ENCODE results near the gene AOC1.

The AOC1 gene

DNA sequence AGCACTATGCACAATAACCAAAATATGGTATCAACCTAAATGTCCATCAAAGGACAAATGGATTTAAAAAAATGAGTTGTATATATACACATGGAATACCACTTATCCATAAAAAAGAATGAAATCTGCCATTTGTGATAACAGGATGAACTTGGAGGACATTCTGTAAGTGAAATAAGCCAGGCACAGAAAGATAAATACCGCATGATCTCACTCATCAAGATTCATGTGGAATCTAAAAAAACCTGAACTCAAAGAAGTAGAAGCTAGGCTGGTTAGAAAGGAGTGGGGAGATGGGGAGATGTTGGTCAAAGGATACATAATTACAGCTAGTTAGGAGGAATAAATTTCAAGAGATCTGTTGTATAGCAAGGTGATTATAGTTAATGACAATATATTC is 17.3 kb upstream of the AOC1 start:
- H3K9me3 ChIP-seq (ENCODE audit: control insufficient read depth, insufficient read depth, low read depth, low read length), result no peaks in the 10 kb centered on the region
- no peaks in the 10 kb centered on the region for H3K36me3 ChIP-seq (ENCODE audit: control insufficient read depth in 2 of 2, insufficient read depth in 1 of 2, low read length in 2 of 2)
- H3K27ac ChIP-seq (ENCODE audit: extremely low read depth, low read depth, low read length), result no peak overlapping the region
- ChIA-PET POLR2A (no interaction called here), CTCF (interaction anchor here (0.6 to 0.7 kb wide), 2 partner anchors 118 to 151 kb away, joined by 3 to 4 read pairs; partner anchors contain the start of gene GIMAP1)
- no peaks in the 10 kb centered on the region for H3K4me1 ChIP-seq (ENCODE audit: control insufficient read depth, insufficient read depth, low read length)
- TF ChIP-seq ZNF37A (tag by site-specific recombination; IDR thresholded peaks at IDR 0.05), result no peak
- no peak for TF ChIP-seq ZFP69B (tag by site-specific recombination; IDR thresholded peaks at IDR 0.05)
- no peak for TF ChIP-seq SCRT2 (tag by site-specific recombination; IDR thresholded peaks at IDR 0.05)
- no peak for TF ChIP-seq ZNF701 (tag by site-specific recombination; IDR thresholded peaks at IDR 0.05)
- no peak for TF ChIP-seq ZNF2 (tag by site-specific recombination; IDR thresholded peaks at IDR 0.05)
- TF ChIP-seq ZNF837 (tag by site-specific recombination; IDR thresholded peaks at IDR 0.05), result no peak
- TF ChIP-seq KLF8 (tag by site-specific recombination; IDR thresholded peaks at IDR 0.05), result no peak
- TF ChIP-seq ZNF626 (tag by site-specific recombination; IDR thresholded peaks at IDR 0.05), result no peak
- H3K4me3 ChIP-seq (ENCODE audit: low read depth, low read length), result no peak overlapping the region

DNA sequence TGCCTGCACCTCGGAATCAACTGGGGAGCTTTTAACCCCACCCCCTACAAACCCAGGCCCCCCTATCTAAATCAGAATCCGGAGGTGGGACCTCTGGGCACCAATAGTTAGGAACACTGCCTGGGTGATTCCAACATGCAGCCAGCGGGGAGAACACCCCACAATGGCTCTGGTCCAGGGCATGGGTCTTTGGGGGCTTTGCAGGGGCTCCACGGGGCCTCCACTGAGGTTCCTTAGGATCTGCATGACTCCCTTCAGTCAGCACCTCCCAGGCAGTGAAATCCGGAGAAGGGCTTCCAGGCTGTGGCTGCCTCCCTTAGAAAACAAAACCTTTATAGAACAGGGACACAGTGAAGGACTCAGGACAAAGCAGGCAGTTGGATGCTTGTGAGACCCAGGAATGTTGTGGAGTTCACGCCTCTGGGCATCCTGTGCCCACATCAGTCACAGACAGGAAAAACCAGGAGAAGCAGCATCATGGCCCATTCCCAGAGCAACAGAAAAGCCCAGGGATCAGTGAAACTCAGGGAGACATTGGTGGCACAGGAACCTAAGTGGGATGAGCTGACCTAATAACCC is 16.5 kb upstream of the AOC1 start:
- no peaks in the 10 kb centered on the region for H3K4me1 ChIP-seq (ENCODE audit: control insufficient read depth, insufficient read depth, low read length)
- no peaks in the 10 kb centered on the region for H3K36me3 ChIP-seq (ENCODE audit: control insufficient read depth in 2 of 2, insufficient read depth in 1 of 2, low read length in 2 of 2)
- ChIA-PET POLR2A (no interaction called here), CTCF (no interaction called here)
- TF ChIP-seq HOXD13 (CRISPR knock-in tag; IDR thresholded peaks at IDR 0.05; ENCODE audit: borderline replicate concordance), result no peak
- no peaks in the 10 kb centered on the region for H3K9me3 ChIP-seq (ENCODE audit: control insufficient read depth, insufficient read depth, low read depth, low read length)
- H3K4me3 ChIP-seq (ENCODE audit: low read depth, low read length), result no peak overlapping the region
- H3K27ac ChIP-seq (ENCODE audit: extremely low read depth, low read depth, low read length), result no peak overlapping the region

DNA sequence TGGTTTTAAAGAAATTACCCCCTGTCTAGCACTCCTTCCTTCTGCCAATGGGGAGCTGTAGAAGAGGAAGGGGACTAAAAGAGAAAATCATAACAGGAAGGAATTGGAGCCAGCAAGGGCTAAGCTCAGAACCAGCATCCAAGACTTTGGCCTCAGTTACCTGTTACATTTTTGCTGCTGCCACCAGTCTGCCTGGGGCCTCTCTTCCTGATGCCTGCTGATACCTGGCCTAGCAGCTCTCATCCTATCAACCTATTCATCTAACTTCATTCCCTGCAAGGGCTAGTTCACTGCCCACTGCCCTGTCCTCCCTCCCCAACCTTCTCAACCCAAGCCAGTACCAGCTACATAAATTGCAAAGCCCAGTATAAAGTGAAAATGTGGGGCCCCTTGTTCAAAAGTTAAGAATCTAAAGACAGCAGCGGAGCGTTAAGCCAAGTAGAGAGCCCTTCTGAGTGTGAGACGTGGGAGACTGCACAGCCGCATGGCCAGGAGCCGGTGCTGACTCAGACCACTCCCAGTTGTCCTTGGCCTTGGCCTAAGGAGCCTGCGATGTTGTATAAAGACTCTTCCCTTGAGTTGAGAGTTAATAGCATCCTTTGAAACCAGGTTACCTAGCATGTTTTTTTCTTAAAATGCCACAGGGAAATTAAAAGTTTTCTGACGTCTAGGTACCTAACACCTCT is 13.2 kb upstream of the AOC1 start:
- no peak overlapping the region for H3K27ac ChIP-seq (ENCODE audit: extremely low read depth, low read depth, low read length)
- ChIA-PET POLR2A (no interaction called here), CTCF (no interaction called here)
- H3K36me3 ChIP-seq (ENCODE audit: control insufficient read depth in 2 of 2, insufficient read depth in 1 of 2, low read length in 2 of 2), result no peaks in the 10 kb centered on the region
- no peaks in the 10 kb centered on the region for H3K4me1 ChIP-seq (ENCODE audit: control insufficient read depth, insufficient read depth, low read length)
- H3K9me3 ChIP-seq (ENCODE audit: control insufficient read depth, insufficient read depth, low read depth, low read length), result no peaks in the 10 kb centered on the region
- no peak overlapping the region for H3K4me3 ChIP-seq (ENCODE audit: low read depth, low read length)
- TF ChIP-seq KLF7 (tag by site-specific recombination; IDR thresholded peaks at IDR 0.05; ENCODE audit: borderline replicate concordance) (no peak), REPIN1 (tag by site-specific recombination; IDR thresholded peaks at IDR 0.05; ENCODE audit: low read depth) (no peak), ZNF473 (tag by site-specific recombination; IDR thresholded peaks at IDR 0.05) (no peak), ZSCAN23 (tag by site-specific recombination; IDR thresholded peaks at IDR 0.05) (no peak), ZBTB7A (tag by site-specific recombination; IDR thresholded peaks at IDR 0.05; ENCODE audit: low read depth) (no peak), ZXDB (tag by site-specific recombination; IDR thresholded peaks at IDR 0.05) (no peak), ZFP69B (tag by site-specific recombination; IDR thresholded peaks at IDR 0.05) (no peak), FEZF1 (tag by site-specific recombination; IDR thresholded peaks at IDR 0.05) (no peak), ZNF146 (tag by site-specific recombination; IDR thresholded peaks at IDR 0.05) (no peak), ZBTB48 (tag by site-specific recombination; IDR thresholded peaks at IDR 0.05) (no peak), SETDB1 (IDR thresholded peaks at IDR 0.05; ENCODE audit: insufficient read length, low read length) (no peak), ZNF48 (tag by site-specific recombination; IDR thresholded peaks at IDR 0.05) (no peak), KLF8 (tag by site-specific recombination; IDR thresholded peaks at IDR 0.05) (no peak), ZNF660 (tag by site-specific recombination; IDR thresholded peaks at IDR 0.05) (no peak), WT1 (tag by site-specific recombination; IDR thresholded peaks at IDR 0.05) (no peak), ZNF266 (tag by site-specific recombination; IDR thresholded peaks at IDR 0.05; ENCODE audit: low read depth) (no peak)
- TF ChIP-seq, protein P1, sequence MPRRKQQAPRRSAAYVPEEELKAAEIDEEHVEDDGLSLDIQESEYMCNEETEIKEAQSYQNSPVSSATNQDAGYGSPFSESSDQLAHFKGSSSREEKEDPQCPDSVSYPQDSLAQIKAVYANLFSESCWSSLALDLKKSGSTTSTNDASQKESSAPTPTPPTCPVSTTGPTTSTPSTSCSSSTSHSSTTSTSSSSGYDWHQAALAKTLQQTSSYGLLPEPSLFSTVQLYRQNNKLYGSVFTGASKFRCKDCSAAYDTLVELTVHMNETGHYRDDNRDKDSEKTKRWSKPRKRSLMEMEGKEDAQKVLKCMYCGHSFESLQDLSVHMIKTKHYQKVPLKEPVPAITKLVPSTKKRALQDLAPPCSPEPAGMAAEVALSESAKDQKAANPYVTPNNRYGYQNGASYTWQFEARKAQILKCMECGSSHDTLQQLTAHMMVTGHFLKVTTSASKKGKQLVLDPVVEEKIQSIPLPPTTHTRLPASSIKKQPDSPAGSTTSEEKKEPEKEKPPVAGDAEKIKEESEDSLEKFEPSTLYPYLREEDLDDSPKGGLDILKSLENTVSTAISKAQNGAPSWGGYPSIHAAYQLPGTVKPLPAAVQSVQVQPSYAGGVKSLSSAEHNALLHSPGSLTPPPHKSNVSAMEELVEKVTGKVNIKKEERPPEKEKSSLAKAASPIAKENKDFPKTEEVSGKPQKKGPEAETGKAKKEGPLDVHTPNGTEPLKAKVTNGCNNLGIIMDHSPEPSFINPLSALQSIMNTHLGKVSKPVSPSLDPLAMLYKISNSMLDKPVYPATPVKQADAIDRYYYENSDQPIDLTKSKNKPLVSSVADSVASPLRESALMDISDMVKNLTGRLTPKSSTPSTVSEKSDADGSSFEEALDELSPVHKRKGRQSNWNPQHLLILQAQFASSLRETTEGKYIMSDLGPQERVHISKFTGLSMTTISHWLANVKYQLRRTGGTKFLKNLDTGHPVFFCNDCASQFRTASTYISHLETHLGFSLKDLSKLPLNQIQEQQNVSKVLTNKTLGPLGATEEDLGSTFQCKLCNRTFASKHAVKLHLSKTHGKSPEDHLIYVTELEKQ (tag by site-specific recombination; IDR thresholded peaks at IDR 0.05; ENCODE audit: borderline replicate concordance), result no peak
- TF ChIP-seq, protein P2, sequence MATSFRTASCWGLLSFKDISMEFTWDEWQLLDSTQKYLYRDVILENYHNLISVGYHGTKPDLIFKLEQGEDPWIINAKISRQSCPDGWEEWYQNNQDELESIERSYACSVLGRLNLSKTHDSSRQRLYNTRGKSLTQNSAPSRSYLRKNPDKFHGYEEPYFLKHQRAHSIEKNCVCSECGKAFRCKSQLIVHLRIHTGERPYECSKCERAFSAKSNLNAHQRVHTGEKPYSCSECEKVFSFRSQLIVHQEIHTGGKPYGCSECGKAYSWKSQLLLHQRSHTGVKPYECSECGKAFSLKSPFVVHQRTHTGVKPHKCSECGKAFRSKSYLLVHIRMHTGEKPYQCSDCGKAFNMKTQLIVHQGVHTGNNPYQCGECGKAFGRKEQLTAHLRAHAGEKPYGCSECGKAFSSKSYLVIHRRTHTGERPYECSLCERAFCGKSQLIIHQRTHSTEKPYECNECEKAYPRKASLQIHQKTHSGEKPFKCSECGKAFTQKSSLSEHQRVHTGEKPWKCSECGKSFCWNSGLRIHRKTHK (tag by site-specific recombination; IDR thresholded peaks at IDR 0.05), result no peak
- TF ChIP-seq, protein P3, sequence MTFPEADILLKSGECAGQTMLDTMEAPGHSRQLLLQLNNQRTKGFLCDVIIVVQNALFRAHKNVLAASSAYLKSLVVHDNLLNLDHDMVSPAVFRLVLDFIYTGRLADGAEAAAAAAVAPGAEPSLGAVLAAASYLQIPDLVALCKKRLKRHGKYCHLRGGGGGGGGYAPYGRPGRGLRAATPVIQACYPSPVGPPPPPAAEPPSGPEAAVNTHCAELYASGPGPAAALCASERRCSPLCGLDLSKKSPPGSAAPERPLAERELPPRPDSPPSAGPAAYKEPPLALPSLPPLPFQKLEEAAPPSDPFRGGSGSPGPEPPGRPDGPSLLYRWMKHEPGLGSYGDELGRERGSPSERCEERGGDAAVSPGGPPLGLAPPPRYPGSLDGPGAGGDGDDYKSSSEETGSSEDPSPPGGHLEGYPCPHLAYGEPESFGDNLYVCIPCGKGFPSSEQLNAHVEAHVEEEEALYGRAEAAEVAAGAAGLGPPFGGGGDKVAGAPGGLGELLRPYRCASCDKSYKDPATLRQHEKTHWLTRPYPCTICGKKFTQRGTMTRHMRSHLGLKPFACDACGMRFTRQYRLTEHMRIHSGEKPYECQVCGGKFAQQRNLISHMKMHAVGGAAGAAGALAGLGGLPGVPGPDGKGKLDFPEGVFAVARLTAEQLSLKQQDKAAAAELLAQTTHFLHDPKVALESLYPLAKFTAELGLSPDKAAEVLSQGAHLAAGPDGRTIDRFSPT (tag by site-specific recombination; IDR thresholded peaks at IDR 0.05), result no peak
